K562 (cell line): Measurements from ENCODE around the gene HPCAL1. TPM values are rescaled to one million over a fixed set of nuclear protein-coding genes. Genes with fewer than 3 reads are reported as not detected.

Experiments
- BMI1 ChIP-seq: fragments of 150-350 bp; IDR thresholded peaks from 2 replicates; pipeline ENCODE4 v1.6.1; 2014; ENCODE audit warnings: low read length
- C11orf30 ChIP-seq: fragments of 450-650 bp; IDR thresholded peaks from 2 replicates; pipeline ENCODE4 v1.6.1; 2016; ENCODE audit warnings: low read depth, mild to moderate bottlenecking
- CEBPG ChIP-seq, 3 experiments: fragments of 200-800 bp in 1 of 3; sonication (Bioruptor generic) in 1 of 3; sonication (generic) in 1 of 3; formaldehyde crosslinking in 1 of 3; IDR thresholded peaks in 2 of 3; conservative IDR thresholded peaks in 1 of 3; 2 replicates each; pipeline versions ENCODE4 v1.6.1 to v1.8.0; 2016 to 2022; ENCODE audit warnings: missing compliant biosample characterization in 2 of 3, missing genetic modification characterization in 2 of 3, mild to moderate bottlenecking in 1 of 3, missing genetic modification reagents in 1 of 3
- CHD1 ChIP-seq: fragments of 200-600 bp; sonication (generic); IDR thresholded peaks from one replicate; pipeline ENCODE4 v1.6.1; 2012; ENCODE audit warnings: mild to moderate bottlenecking, moderate library complexity, low read length, inconsistent platforms
- CXXC5 ChIP-seq: fragments of 250-450 bp; sonication (Bioruptor Pico); IDR thresholded peaks from 2 replicates; pipeline ENCODE4 v1.8.0; 2022; ENCODE audit warnings: inconsistent platforms, mild to moderate bottlenecking, moderate library complexity
- E4F1 ChIP-seq: fragments of 250-450 bp; sonication (Bioruptor Pico); IDR thresholded peaks from 2 replicates; pipeline ENCODE4 v1.5.0; 2021; ENCODE audit warnings: mild to moderate bottlenecking, borderline replicate concordance
- FUS ChIP-seq: fragments of 200-400 bp; formaldehyde crosslinking; optimal IDR thresholded peaks from 2 replicates; pipeline ENCODE3; 2017; ENCODE audit warnings: low read depth, low read length
- GATAD2A ChIP-seq: fragments of 450-650 bp; IDR thresholded peaks from 2 replicates; pipeline ENCODE4 v1.6.1; 2017
- GTF2E2 ChIP-seq: fragments of 200-800 bp; sonication (Bioruptor generic); IDR thresholded peaks from 2 replicates; pipeline ENCODE4 v1.6.1; 2016; ENCODE audit warnings: missing genetic modification characterization, missing compliant biosample characterization
- MAX ChIP-seq: sonication (generic); formaldehyde crosslinking; IDR thresholded peaks from 2 replicates; pipeline ENCODE4 v1.9.0; 2022; ENCODE audit warnings: mild to moderate bottlenecking, missing genetic modification reagents
- MYC ChIP-seq, 2 experiments: fragments of 250-450 bp in 1 of 2; sonication (Bioruptor Pico) in 1 of 2; IDR thresholded peaks; 2 replicates each; pipeline versions ENCODE4 v1.5.1 to v1.6.1; 2012 to 2021; ENCODE audit warnings: low read depth in 2 of 2, borderline replicate concordance in 1 of 2, improper control_type of control experiment in 1 of 2, low read length in 1 of 2, mild to moderate bottlenecking in 1 of 2, moderate library complexity in 1 of 2
- NCOA2 ChIP-seq, 2 experiments: fragments of 450-650 bp; IDR thresholded peaks; 2 replicates each; pipeline ENCODE4 v1.6.1; 2018; ENCODE audit warnings: mild to moderate bottlenecking in 2 of 2, moderate library complexity in 1 of 2; ENCODE audit not compliant: partially characterized antibody in 2 of 2
- PATZ1 ChIP-seq: fragments of 250-450 bp; sonication (Bioruptor Pico); IDR thresholded peaks from 2 replicates; pipeline ENCODE4 v1.5.0; 2020; ENCODE audit warnings: mild to moderate bottlenecking, borderline replicate concordance
- RFX5 ChIP-seq: IDR thresholded peaks from 2 replicates; pipeline ENCODE4 v1.6.1; 2011; ENCODE audit warnings: low read depth, mild to moderate bottlenecking, improper control_type of control experiment, low read length
- SMARCE1 ChIP-seq: fragments of 450-650 bp; IDR thresholded peaks from 2 replicates; pipeline ENCODE4 v1.7.1; 2016; ENCODE audit warnings: mild to moderate bottlenecking
- SRSF1 ChIP-seq: fragments of 200-400 bp; formaldehyde crosslinking; IDR thresholded peaks from 2 replicates; pipeline ENCODE4 v1.6.1; 2017; ENCODE audit warnings: mild to moderate bottlenecking, low read depth, low read length, moderate library complexity
- SRSF3 ChIP-seq: fragments of 200-400 bp; formaldehyde crosslinking; IDR thresholded peaks from 2 replicates; pipeline ENCODE4 v1.6.1; 2016; ENCODE audit warnings: mild to moderate bottlenecking, low read length, moderate library complexity; ENCODE audit not compliant: insufficient read depth
- SRSF9 ChIP-seq: fragments of 200-400 bp; formaldehyde crosslinking; IDR thresholded peaks from 2 replicates; pipeline ENCODE4 v1.6.1; 2017; ENCODE audit warnings: low read depth, low read length, borderline replicate concordance
- ZC3H11A ChIP-seq: IDR thresholded peaks from 2 replicates; pipeline ENCODE4 v1.6.1; 2012; ENCODE audit warnings: low read depth, low read length, improper control_type of control experiment
- ZKSCAN8 ChIP-seq: fragments of 200-800 bp; sonication (Bioruptor generic); IDR thresholded peaks from 2 replicates; pipeline ENCODE4 v1.6.1; 2016; ENCODE audit warnings: missing genetic modification characterization, missing compliant biosample characterization
- ZNF232 ChIP-seq: sonication (generic); formaldehyde crosslinking; IDR thresholded peaks from 2 replicates; pipeline ENCODE4 v1.8.0; 2022; ENCODE audit warnings: mild to moderate bottlenecking, missing genetic modification reagents
- ZNF253 ChIP-seq: fragments of 250-450 bp; sonication (Bioruptor Pico); conservative IDR thresholded peaks from 2 replicates; pipeline ENCODE4 v1.6.1; 2021; ENCODE audit warnings: mild to moderate bottlenecking
- polyA plus RNA-seq, 8 experiments: library from polyadenylated mRNA; depleted of rRNA in 4 of 8; stranded (reverse) in 5 of 8; unstranded in 3 of 8; fragments of >200 nt; fragmentation: Nextera tagmentation in 2 of 8; fragmentation: Illumina TruSeq in 1 of 8; extraction: Ambion mirVana in 2 of 8; extraction: Trizol in 1 of 8; gene quantifications; 2 replicates each; pipeline versions ENCODE4 v1.2.1 to v1.2.3, GENCODE V29; 2011 to 2014; ENCODE audit warnings: inconsistent platforms in 1 of 8, missing spikeins in 1 of 8
- total RNA-seq, 7 experiments: library from RNA; depleted of rRNA in 6 of 7; stranded (reverse); fragments of >200 nt in 6 of 7; fragmentation: Illumina TruSeq in 2 of 7; extraction: Trizol in 2 of 7; gene quantifications; 2 replicates each; pipeline versions ENCODE4 v1.2.1 to v1.2.3, GENCODE V29; 2011 to 2021; ENCODE audit warnings: low replicate concordance in 1 of 7

The HPCAL1 gene
- total and polyA plus RNA-seq, 9 of the 15 experiments (the other 6 are each of a cell fraction or from before 2014, with no cell fraction given): 2.7 to 65.5 (median 23.9) TPM

GRCh38 chr2:10332402-10333246 is 29.9 kb downstream of the HPCAL1 start (continued):
- TF ChIP-seq MAX (no peak), E4F1 (CRISPR knock-in tag) (no peak), CXXC5 (no peak), FUS (no peak), SMARCE1 (peak; percentile 36), ZC3H11A (no peak), BMI1 (no peak), C11orf30 (peak; percentile 69; the same call in 1 of the 2 replicates), SRSF3 (no peak), SRSF9 (no peak), MYC (IDR thresholded peaks at IDR 0.05; ENCODE audit: low read depth, low read length) (no peak), MYC (CRISPR knock-in tag; IDR thresholded peaks at IDR 0.05; ENCODE audit: borderline replicate concordance, low read depth) (no peak), GATAD2A (peak; percentile 64; the same call in 1 of the 2 replicates), CHD1 (no peak), SRSF1 (no peak), ZNF232 (CRISPR knock-in tag) (no peak), NCOA2 (IDR thresholded peaks at IDR 0.05; ENCODE audit: partially characterized antibody in 2 of 2) (no peak), ZKSCAN8 (no peak), PATZ1 (no peak), GTF2E2 (no peak), ZNF253 (CRISPR knock-in tag) (no peak), RFX5 (no peak), CEBPG (CRISPR knock-in tag; IDR thresholded peaks at IDR 0.05) (no peak), CEBPG (tag; conservative IDR thresholded peaks at IDR 0.05 in 1 of 2, IDR thresholded peaks at IDR 0.05 in 1 of 2) (peak in 1 of 2 experiments; percentile 0; a peak in 1 of 4 replicates)
